DMS153 treated with DMSO at 0.1 percent for 48 hours (cell line): ENCODE data around the gene CHRNA3.
"Not testable (repeated sequence)": the region's sequence is repeated elsewhere in the genome, so short reads cannot be mapped to it uniquely, and the experiment has no call there.

Experiments
- DNase-seq: peaks from one replicate; lab custom pipeline; 2025; ENCODE audit not compliant: unreplicated experiment; lab: John Stamatoyannopoulos, UW

CHRNA3 gene

GRCh38 chr15:78563092-78563491 is 57.7 kb downstream of the CHRNA3 start:
- no peak for DNase-seq

GRCh38 chr15:78561490-78561889 is 59.3 kb downstream of the CHRNA3 start:
- no peak for DNase-seq

GRCh38 chr15:78560201-78560600 is 60.6 kb downstream of the CHRNA3 start:
- not testable (repeated sequence) for DNase-seq

- DNase-seq = no peak
These were observed 68.2 kb downstream of the CHRNA3 start for GRCh38 chr15:78552597-78552996.

- no peak for DNase-seq
These were observed 68.9 kb downstream of the CHRNA3 start for GRCh38 chr15:78551902-78552301.

GRCh38 chr15:78550815-78551214 is 70.0 kb downstream of the CHRNA3 start:
- DNase-seq = no peak

- no peak for DNase-seq
These were observed 70.6 kb downstream of the CHRNA3 start for GRCh38 chr15:78550194-78550593.
